Panc1 (cell line): ENCODE data around the gene RHBDD1. TPM values are rescaled to one million over a fixed set of nuclear protein-coding genes. Genes with fewer than 3 reads are reported as not detected.

Source experiments
- ATAC-seq: fragments of 200-7000 bp; cut with Tn5 transposase; 2 replicates; pipeline ENCODE4 v1.9.1; 2020; ENCODE audit warnings: mild to moderate bottlenecking, moderate library complexity
- BruUV-seq: library from RNA; stranded (reverse); fragments of 400-500 nt; replicated peaks from 2 replicates; lab custom pipeline; 2021; lab: Mats Ljungman, UMichigan
- CTCF ChIA-PET: fragments of 300-600 bp; sonication (Branson Sonifier 250); formaldehyde crosslinking; loops from one replicate; lab custom pipeline; 2022; ENCODE audit warnings: antibody characterized with exemption; lab: Charles Lee
- POLR2A ChIA-PET: fragments of 300-600 bp; sonication (Branson Sonifier 250); formaldehyde crosslinking; loops from one replicate; lab custom pipeline; 2022; ENCODE audit warnings: antibody characterized with exemption; lab: Charles Lee
- DNase-seq: peaks from one replicate; pipeline ENCODE4 v3.0.0-alpha.2; 2010; ENCODE audit warnings: low read depth, low spot score
- H3K27ac ChIP-seq: 2 replicates; pipeline ENCODE4 v1.5.1; 2011; ENCODE audit warnings: mild to moderate bottlenecking, low read length, inconsistent platforms
- H3K27me3 ChIP-seq: fragments of 200-500 bp; sonication (Bioruptor generic); 2 replicates; pipeline ENCODE4 v1.6.0; 2014; ENCODE audit warnings: low read length, inconsistent platforms; ENCODE audit not compliant: control insufficient read depth, insufficient read depth
- H3K36me3 ChIP-seq: fragments of 200-500 bp; sonication (Bioruptor generic); 2 replicates; pipeline ENCODE4 v1.5.1; 2014; ENCODE audit warnings: inconsistent platforms, mild to moderate bottlenecking, low read length, moderate library complexity; ENCODE audit not compliant: control insufficient read depth, insufficient read depth
- H3K4me1 ChIP-seq: 2 replicates; pipeline ENCODE4 v1.5.1; 2011; ENCODE audit warnings: inconsistent platforms, mild to moderate bottlenecking, low read length, moderate library complexity; ENCODE audit not compliant: control insufficient read depth, insufficient read depth
- H3K4me3 ChIP-seq, 2 experiments: 2 replicates each; pipeline ENCODE4 v1.5.1; 2011 to 2012; ENCODE audit warnings: low read depth in 2 of 2, low read length in 2 of 2, mild to moderate bottlenecking in 2 of 2, inconsistent platforms in 1 of 2, moderate library complexity in 1 of 2
- H3K9me3 ChIP-seq: fragments of 200-500 bp; sonication (Bioruptor generic); 2 replicates; pipeline ENCODE4 v1.5.1; 2014; ENCODE audit warnings: low read depth, mild to moderate bottlenecking, inconsistent platforms, low read length, moderate library complexity; ENCODE audit not compliant: control insufficient read depth, insufficient read depth
- CTCF ChIP-seq: fragments of 450-650 bp; IDR thresholded peaks from 2 replicates; pipeline ENCODE4 v1.5.1; 2017; ENCODE audit warnings: mild to moderate bottlenecking
- POLR2AphosphoS5 ChIP-seq: IDR thresholded peaks from 2 replicates; pipeline ENCODE4 v1.6.1; 2012; ENCODE audit warnings: mild to moderate bottlenecking, low read depth, low read length, moderate library complexity
- SIN3A ChIP-seq: IDR thresholded peaks from 2 replicates; pipeline ENCODE4 v1.6.1; 2012; ENCODE audit warnings: low read depth, mild to moderate bottlenecking, low read length, moderate library complexity, borderline replicate concordance; ENCODE audit not compliant: insufficient read depth
- TCF7L2 ChIP-seq: IDR thresholded peaks from 2 replicates; pipeline ENCODE4 v1.6.1; 2011; ENCODE audit warnings: mild to moderate bottlenecking, low read depth, low read length, inconsistent platforms
- in situ Hi-C: cut with HindIII; loops from 2 replicates; pipeline ENCODE4 v1.10.0; 2016; ENCODE audit warnings: low sequenced_read_pairs, low pct_unique_long_range_greater_than_20kb
- intact Hi-C: fragments of 100-400 bp; cut with micrococcal nuclease; formaldehyde crosslinking; loops from one replicate; pipeline ENCODE4 v1.10.0; 2022; ENCODE audit not compliant: unreplicated experiment
- total RNA-seq: library from RNA; stranded (reverse); gene quantifications from one replicate; pipeline ENCODE4 v1.2.1, GENCODE V29; 2021; ENCODE audit not compliant: unreplicated experiment
- TF ChIP-seq, protein P1 (sequence below), 2 experiments: IDR thresholded peaks; 2 replicates each; pipeline ENCODE4 v1.6.1; 2011 to 2012; ENCODE audit warnings: low read depth in 2 of 2, control low read depth in 1 of 2, low read length in 1 of 2, mild to moderate bottlenecking in 1 of 2, moderate library complexity in 1 of 2; ENCODE audit not compliant: insufficient read depth in 1 of 2

RHBDD1 gene
- total RNA-seq, 1 experiment from 2014 or later: 25.3 TPM

DNA sequence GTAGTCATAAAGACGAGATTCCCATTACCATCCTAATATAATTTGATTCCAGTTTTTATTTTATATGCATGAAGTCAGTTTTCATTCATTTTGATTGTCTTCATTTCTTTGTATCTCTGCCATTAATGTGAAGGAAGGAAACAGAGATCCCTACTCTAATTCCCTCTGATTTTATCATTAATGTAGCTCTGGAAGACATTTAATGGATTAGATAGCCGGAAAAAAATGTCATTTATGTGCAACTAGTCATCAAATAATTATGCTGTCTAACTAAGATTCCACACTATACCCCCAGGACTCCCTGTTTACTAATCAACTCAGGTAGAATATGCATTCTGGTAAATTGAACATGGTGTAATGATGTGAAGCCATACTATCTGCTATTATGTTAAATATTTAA lies 19.9 kb downstream of the RHBDD1 start:
- Histone ChIP-seq H3K4me3 (no peak overlapping the region), H3K27me3 (no peaks in the 10 kb centered on the region), H3K27ac (no peak overlapping the region), H3K36me3 (no peaks in the 10 kb centered on the region), H3K4me1 (no peaks in the 10 kb centered on the region), H3K9me3 (no peaks in the 10 kb centered on the region)
- ChIA-PET CTCF (no interaction called here), POLR2A (no interaction called here)
- no TSS peak for BruUV-seq
- TF ChIP-seq SIN3A (no peak), TCF7L2 (no peak), CTCF (no peak), POLR2AphosphoS5 (no peak)
- in situ Hi-C loops: no loop called here
- ATAC-seq: no peak
- intact Hi-C loops: loop anchor here (1.0 kb wide), 1 partner anchor 33 kb away; no protein-coding TSS in a partner anchor
- no peak for DNase-seq

DNA sequence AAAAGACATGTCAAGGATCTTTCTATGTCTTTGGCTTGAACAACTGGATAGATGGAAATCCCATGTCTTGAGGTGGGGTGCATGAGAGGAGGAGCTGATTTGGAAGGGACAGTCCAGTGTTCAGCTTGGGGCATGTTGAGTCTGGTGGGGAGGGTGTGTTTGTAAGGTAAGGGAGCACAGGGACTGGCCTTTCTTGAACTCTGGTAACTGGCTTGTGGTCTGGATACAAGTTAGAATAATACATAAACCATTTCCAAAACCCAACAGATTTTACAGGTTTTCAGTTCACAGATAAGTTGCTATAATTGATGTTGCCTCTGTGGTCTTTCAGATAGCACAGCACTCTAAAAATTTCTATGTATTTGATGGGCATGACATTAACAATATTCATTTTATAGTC lies 24.2 kb downstream of the RHBDD1 start:
- DNase-seq: no peak
- intact Hi-C loops: no loop called here
- ChIA-PET CTCF (no interaction called here), POLR2A (no interaction called here)
- no peak overlapping the region for H3K27ac ChIP-seq
- H3K9me3 ChIP-seq: no peaks in the 10 kb centered on the region
- no peak for TF ChIP-seq CTCF
- TF ChIP-seq POLR2AphosphoS5: no peak
- TF ChIP-seq, protein P1, sequence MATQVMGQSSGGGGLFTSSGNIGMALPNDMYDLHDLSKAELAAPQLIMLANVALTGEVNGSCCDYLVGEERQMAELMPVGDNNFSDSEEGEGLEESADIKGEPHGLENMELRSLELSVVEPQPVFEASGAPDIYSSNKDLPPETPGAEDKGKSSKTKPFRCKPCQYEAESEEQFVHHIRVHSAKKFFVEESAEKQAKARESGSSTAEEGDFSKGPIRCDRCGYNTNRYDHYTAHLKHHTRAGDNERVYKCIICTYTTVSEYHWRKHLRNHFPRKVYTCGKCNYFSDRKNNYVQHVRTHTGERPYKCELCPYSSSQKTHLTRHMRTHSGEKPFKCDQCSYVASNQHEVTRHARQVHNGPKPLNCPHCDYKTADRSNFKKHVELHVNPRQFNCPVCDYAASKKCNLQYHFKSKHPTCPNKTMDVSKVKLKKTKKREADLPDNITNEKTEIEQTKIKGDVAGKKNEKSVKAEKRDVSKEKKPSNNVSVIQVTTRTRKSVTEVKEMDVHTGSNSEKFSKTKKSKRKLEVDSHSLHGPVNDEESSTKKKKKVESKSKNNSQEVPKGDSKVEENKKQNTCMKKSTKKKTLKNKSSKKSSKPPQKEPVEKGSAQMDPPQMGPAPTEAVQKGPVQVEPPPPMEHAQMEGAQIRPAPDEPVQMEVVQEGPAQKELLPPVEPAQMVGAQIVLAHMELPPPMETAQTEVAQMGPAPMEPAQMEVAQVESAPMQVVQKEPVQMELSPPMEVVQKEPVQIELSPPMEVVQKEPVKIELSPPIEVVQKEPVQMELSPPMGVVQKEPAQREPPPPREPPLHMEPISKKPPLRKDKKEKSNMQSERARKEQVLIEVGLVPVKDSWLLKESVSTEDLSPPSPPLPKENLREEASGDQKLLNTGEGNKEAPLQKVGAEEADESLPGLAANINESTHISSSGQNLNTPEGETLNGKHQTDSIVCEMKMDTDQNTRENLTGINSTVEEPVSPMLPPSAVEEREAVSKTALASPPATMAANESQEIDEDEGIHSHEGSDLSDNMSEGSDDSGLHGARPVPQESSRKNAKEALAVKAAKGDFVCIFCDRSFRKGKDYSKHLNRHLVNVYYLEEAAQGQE (IDR thresholded peaks at IDR 0.05; ENCODE audit: insufficient read depth in 1 of 2, low read depth in 2 of 2, low read length in 1 of 2): no peak
- TF ChIP-seq SIN3A: no peak
- no peak for TF ChIP-seq TCF7L2
- H3K27me3 ChIP-seq: no peaks in the 10 kb centered on the region
- no peaks in the 10 kb centered on the region for H3K4me1 ChIP-seq
- no peak overlapping the region for H3K4me3 ChIP-seq
- BruUV-seq: no TSS peak
- in situ Hi-C loops: no loop called here
- no peak for ATAC-seq
- H3K36me3 ChIP-seq: no peaks in the 10 kb centered on the region

DNA sequence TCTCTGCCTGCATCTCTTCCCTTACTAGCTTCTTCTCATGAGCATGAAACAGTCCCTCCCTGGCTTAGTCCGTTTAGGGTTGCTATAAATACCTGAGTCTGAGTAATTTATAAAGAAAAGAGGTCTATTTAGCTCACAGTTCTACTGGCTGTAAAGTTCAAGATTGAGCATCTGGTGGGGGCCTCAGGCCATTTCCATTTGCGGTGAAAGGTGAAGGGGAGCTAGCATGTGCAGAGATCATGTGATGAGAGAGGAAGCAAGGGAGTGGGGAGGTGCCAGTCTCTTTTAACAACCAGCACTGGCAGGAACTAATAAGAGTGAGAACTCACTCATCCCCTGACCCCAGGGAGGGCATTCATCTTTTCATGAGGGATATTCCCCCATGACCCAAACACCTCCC lies 26.8 kb downstream of the RHBDD1 start:
- ChIA-PET CTCF (no interaction called here), POLR2A (interaction anchor here (0.6 kb wide), 1 partner anchor 90 kb away, joined by 3 read pairs; no protein-coding TSS in a partner anchor)
- no TSS peak for BruUV-seq
- TF ChIP-seq, protein P1 (IDR thresholded peaks at IDR 0.05; ENCODE audit: insufficient read depth in 1 of 2, low read depth in 2 of 2, low read length in 1 of 2): no peak
- no peak for TF ChIP-seq TCF7L2
- no peak for TF ChIP-seq SIN3A
- no peak for TF ChIP-seq CTCF
- no peak for TF ChIP-seq POLR2AphosphoS5
- in situ Hi-C loops: no loop called here
- ATAC-seq: no peak
- no peak overlapping the region for H3K4me3 ChIP-seq
- H3K36me3 ChIP-seq: no peaks in the 10 kb centered on the region
- H3K27me3 ChIP-seq: no peaks in the 10 kb centered on the region
- H3K4me1 ChIP-seq: no peaks in the 10 kb centered on the region
- DNase-seq: no peak
- no peak overlapping the region for H3K27ac ChIP-seq
- H3K9me3 ChIP-seq: no peaks in the 10 kb centered on the region
- intact Hi-C loops: no loop called here
